ENCODE measurements around the gene OGFRL1. TPM values are rescaled to one million over a fixed set of nuclear protein-coding genes. Genes with fewer than 3 reads are reported as not detected.

The OGFRL1 gene
- total RNA-seq, 1 experiment from 2014 or later = 10.3 TPM

GRCh38 chr6:71320041-71320440, 31.4 kb downstream of the OGFRL1 start:
- intact Hi-C loops (cut with micrococcal nuclease) = no loop called here
- ATAC-seq = no peak
- no peaks in the 10 kb centered on the region for H3K27me3 ChIP-seq (ENCODE audit: insufficient read depth, low read length)
- H4K20me1 ChIP-seq (ENCODE audit: insufficient read depth) = no peaks in the 10 kb centered on the region
- H3K9me3 ChIP-seq (ENCODE audit: control insufficient read depth in 1 of 2, insufficient read depth in 1 of 2, low read depth in 1 of 2, low read length in 2 of 2) = no peaks in the 10 kb centered on the region
- H3K79me2 ChIP-seq (ENCODE audit: insufficient read depth, low read length) = no peaks in the 10 kb centered on the region
- H3K4me3 ChIP-seq (replicated peaks in 1 of 2; ENCODE audit: low read depth in 1 of 2, low read length in 2 of 2) = no peak overlapping the region
- H3K27ac ChIP-seq (ENCODE audit: low read depth, low read length) = no peak overlapping the region
- RAD21 ChIA-PET (ENCODE audit: low non-redundant PET in 1 of 2, low total read pairs in 2 of 2, uncharacterized antibody in 2 of 2, unreplicated experiment in 2 of 2) = no interaction called here
- no peak overlapping the region for H2AFZ ChIP-seq (ENCODE audit: low read depth, low read length, poor library complexity, severe bottlenecking)
- H3K4me1 ChIP-seq (ENCODE audit: control insufficient read depth in 1 of 2, insufficient read depth in 2 of 2, low read length in 2 of 2) = no peaks in the 10 kb centered on the region
- no peaks in the 10 kb centered on the region for H3K36me3 ChIP-seq (ENCODE audit: control insufficient read depth in 1 of 2, insufficient read depth in 2 of 2, low read length in 2 of 2)
- no peak overlapping the region for H3K4me2 ChIP-seq (ENCODE audit: low read length)
- no peak for TF ChIP-seq ELF1 (IDR thresholded peaks at IDR 0.05; ENCODE audit: borderline replicate concordance, low read depth)
- TF ChIP-seq MAX (IDR thresholded peaks at IDR 0.05) = no peak
- H3K9me2 ChIP-seq (ENCODE audit: insufficient read depth) = no peaks in the 10 kb centered on the region
- POLR2A ChIA-PET = no interaction called here
- BruUV-seq (replicated peaks) = no TSS peak
- DNase-seq (ENCODE audit: low read depth, low spot score) = no peak
- CTCF ChIA-PET = no interaction called here
- H3K9ac ChIP-seq (ENCODE audit: low read length) = no peak overlapping the region

GRCh38 chr6:71321314-71321713, 32.7 kb downstream of the OGFRL1 start:
- Histone ChIP-seq H3K9me2 (ENCODE audit: insufficient read depth) (no peaks in the 10 kb centered on the region), H3K4me1 (ENCODE audit: control insufficient read depth in 1 of 2, insufficient read depth in 2 of 2, low read length in 2 of 2) (no peaks in the 10 kb centered on the region), H3K27me3 (ENCODE audit: insufficient read depth, low read length) (no peaks in the 10 kb centered on the region), H3K9me3 (ENCODE audit: control insufficient read depth in 1 of 2, insufficient read depth in 1 of 2, low read depth in 1 of 2, low read length in 2 of 2) (no peaks in the 10 kb centered on the region), H3K79me2 (ENCODE audit: insufficient read depth, low read length) (no peaks in the 10 kb centered on the region), H3K9ac (ENCODE audit: low read length) (no peak overlapping the region), H3K4me3 (replicated peaks in 1 of 2; ENCODE audit: low read depth in 1 of 2, low read length in 2 of 2) (no peak overlapping the region), H4K20me1 (ENCODE audit: insufficient read depth) (no peaks in the 10 kb centered on the region), H3K4me2 (ENCODE audit: low read length) (no peak overlapping the region), H3K36me3 (ENCODE audit: control insufficient read depth in 1 of 2, insufficient read depth in 2 of 2, low read length in 2 of 2) (no peaks in the 10 kb centered on the region), H2AFZ (ENCODE audit: low read depth, low read length, poor library complexity, severe bottlenecking) (no peak overlapping the region), H3K27ac (ENCODE audit: low read depth, low read length) (no peak overlapping the region)
- RAD21 ChIA-PET (ENCODE audit: low non-redundant PET in 1 of 2, low total read pairs in 2 of 2, uncharacterized antibody in 2 of 2, unreplicated experiment in 2 of 2) = no interaction called here
- TF ChIP-seq ELF1 (IDR thresholded peaks at IDR 0.05; ENCODE audit: borderline replicate concordance, low read depth) = no peak
- TF ChIP-seq SP1 (IDR thresholded peaks at IDR 0.05; ENCODE audit: low read depth) = no peak
- no peak for TF ChIP-seq SIN3A (IDR thresholded peaks at IDR 0.05; ENCODE audit: low read depth)
- no peak for TF ChIP-seq FOSL1 (IDR thresholded peaks at IDR 0.05; ENCODE audit: low read depth)
- TF ChIP-seq POLR2A (IDR thresholded peaks at IDR 0.05; ENCODE audit: borderline replicate concordance, extremely low read depth, insufficient read depth, insufficient read length) = no peak
- TF ChIP-seq MAX (IDR thresholded peaks at IDR 0.05) = no peak
- TF ChIP-seq JUND (IDR thresholded peaks at IDR 0.05) = no peak
- no peak for TF ChIP-seq EZH2phosphoT487 (IDR thresholded peaks at IDR 0.05; ENCODE audit: borderline replicate concordance)
- BruUV-seq (replicated peaks) = no TSS peak
- ATAC-seq (no peak), DNase-seq (ENCODE audit: low read depth, low spot score) (no peak)
- CTCF ChIA-PET = no interaction called here
- intact Hi-C loops (cut with micrococcal nuclease) = no loop called here
- POLR2A ChIA-PET = no interaction called here

Data from HCT116 (cell line).